Middle frontal gyrus (tissue), 1 donor: Measurements from ENCODE around the gene ZNF442.
"Not testable (repeated sequence)": the region's sequence is repeated elsewhere in the genome, so short reads cannot be mapped to it uniquely, and the experiment has no call there.

Experiments
- DNase-seq: peaks from one replicate; pipeline ENCODE4 v3.0.0-alpha.2; 2015; ENCODE audit warnings: low spot score; ENCODE audit errors: extremely low spot score

ZNF442 gene

GRCh38 chr19:12365236-12366162 lies at the start of gene ZNF442:
Gene ZNF442 (minus strand): TSS chr19:12365683. CDS start chr19:12363631, 2,052 bp downstream.
- peak; percentile 90 for DNase-seq

GRCh38 chr19:12411893-12412292 lies 46.4 kb upstream of the ZNF442 start:
- DNase-seq: no peak

GRCh38 chr19:12400633-12401502 lies 35.4 kb upstream of the ZNF442 start, which contains the start of gene ZNF799:
Gene ZNF799 (minus strand): TSS chr19:12401271. CDS start chr19:12401070, 201 bp downstream.
- peak; percentile 95 for DNase-seq

GRCh38 chr19:12399901-12400632 lies 34.6 kb upstream of the ZNF442 start:
- DNase-seq: not testable (repeated sequence)

- DNase-seq: not testable (repeated sequence)
Observed at GRCh38 chr19:12391148-12391547, 25.7 kb upstream of the ZNF442 start.

GRCh38 chr19:12386365-12386764 lies 20.9 kb upstream of the ZNF442 start:
- not testable (repeated sequence) for DNase-seq

- no peak for DNase-seq
Observed at GRCh38 chr19:12380444-12380737, 14.9 kb upstream of the ZNF442 start.

GRCh38 chr19:12379732-12380443 lies 14.4 kb upstream of the ZNF442 start:
- DNase-seq: no peak

- no peak for DNase-seq
Observed at GRCh38 chr19:12374026-12374425, 8.5 kb upstream of the ZNF442 start.

- no peak for DNase-seq
Observed at GRCh38 chr19:12364391-12365235, 870 bp downstream of the ZNF442 start.

- DNase-seq: not testable (repeated sequence)
Observed at GRCh38 chr19:12362236-12362635, 3.2 kb downstream of the ZNF442 start.

GRCh38 chr19:12353375-12353774 lies 12.1 kb downstream of the ZNF442 start:
- DNase-seq: no peak

GRCh38 chr19:12350890-12351197 lies 14.6 kb downstream of the ZNF442 start:
- DNase-seq: no peak

- no peak for DNase-seq
Observed at GRCh38 chr19:12350185-12350889, 15.1 kb downstream of the ZNF442 start.

GRCh38 chr19:12346896-12347295 lies 18.6 kb downstream of the ZNF442 start:
- DNase-seq: no peak

GRCh38 chr19:12345197-12345596 lies 20.3 kb downstream of the ZNF442 start:
- no peak for DNase-seq

- DNase-seq: peak; percentile 93
Observed at GRCh38 chr19:12333162-12334159, 32.0 kb downstream of the ZNF442 start, which contains the start of gene ZNF563. Gene ZNF563 (minus strand): TSS chr19:12333633. CDS start chr19:12333482, 151 bp downstream.
